ENCODE measurements around the gene PPFIA2.

PPFIA2 gene

DNA sequence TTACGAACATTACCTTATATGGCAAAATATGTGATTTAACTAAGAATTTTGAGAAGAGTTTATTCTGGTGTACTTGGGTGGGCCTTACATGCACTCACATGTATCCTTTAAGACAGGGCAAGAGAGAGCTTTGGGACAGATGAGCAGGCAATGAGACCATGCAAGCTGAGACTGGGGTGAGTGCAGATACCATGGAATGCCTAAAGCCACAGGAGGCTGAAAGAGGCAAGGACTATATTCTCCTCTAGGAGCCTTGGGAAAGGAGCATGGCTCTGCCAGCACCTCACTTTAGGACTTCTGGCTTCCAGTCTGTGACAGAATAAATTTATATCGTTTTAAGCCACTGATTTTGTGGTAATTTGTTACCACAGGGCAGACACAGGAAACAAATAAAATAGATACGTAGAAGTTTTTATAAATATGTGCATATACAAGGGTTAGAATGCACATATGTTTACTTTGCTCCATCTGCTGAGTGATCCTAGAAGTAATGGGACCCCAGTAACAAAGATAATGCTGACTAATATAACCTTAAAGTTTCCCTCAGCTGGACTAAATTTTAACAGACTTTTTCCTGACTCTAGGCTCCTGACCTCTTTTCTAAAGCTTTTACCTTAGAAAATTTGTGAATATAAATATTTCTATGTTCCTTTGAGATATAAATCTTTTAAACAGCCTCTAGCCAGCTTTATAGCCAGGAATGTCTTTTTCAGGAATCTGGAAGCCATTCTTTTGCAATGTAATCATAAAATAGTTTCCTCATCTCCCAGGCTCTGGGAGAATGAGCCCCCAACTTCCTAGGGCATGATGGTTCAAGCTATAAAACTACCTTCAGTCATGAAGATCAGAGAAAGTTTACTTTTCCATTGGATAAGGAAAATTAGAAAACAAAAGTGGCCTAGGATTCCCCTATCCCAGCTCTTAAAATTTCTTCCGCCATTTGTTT is 216.8 kb downstream of the PPFIA2 start:
- no peak for DNase-seq

DNA sequence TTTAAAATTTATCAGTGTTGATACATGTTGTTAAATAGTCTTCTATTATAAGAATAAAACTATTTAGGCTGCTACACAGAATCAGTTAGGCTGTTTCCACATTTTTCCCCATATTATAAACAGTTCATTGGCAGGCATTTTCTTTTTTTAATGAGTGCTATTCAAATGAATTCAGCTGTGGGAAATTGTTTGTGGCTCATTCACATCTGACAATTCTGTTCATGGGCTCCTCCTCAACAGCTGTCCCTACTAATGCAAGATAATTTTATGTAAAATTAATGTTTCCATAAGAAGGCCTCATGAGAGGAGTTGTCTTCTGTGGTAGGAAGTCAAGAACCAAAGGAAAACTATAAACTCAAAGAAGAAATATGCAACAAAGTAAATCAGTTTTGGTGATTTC is 218.0 kb downstream of the PPFIA2 start:
- no peak for DNase-seq

DNA sequence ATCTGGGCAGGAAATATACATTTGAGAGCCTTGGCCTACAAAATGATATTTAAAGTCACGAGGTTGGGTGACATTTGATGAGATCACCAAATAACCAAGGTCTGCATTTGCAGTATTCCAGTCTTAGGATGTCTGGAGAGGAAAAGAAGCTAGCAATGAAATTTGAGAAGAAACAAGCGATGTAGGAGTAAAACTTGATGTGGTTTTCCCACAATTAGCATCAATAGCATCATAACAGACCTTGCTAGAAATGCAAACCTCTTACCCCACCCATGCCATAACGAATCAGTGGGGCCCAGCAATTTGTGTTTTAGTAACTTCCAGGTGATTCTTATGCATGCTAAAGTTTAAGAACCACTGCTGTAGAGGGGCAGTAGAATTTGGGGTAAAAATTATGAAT is 219.9 kb downstream of the PPFIA2 start:
- DNase-seq = no peak

DNA sequence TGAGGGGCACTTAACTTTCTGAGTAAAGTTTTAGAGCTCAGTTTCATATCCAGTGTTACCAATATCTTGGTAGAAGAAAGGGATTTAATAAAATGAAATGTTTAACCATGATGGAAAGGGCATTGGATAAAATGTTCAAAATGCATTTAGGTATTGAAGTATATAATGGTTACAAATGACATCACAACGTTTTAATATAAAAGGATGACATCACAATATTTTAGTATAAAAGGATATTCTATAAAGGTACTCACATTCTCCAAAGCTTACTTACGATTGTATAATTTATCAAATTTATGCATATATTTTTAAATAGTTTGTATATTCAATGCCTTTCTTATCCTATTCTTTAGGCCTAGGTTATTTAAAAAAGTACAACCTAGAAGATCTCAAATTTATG is 226.1 kb downstream of the PPFIA2 start:
- no peak for DNase-seq

DNA sequence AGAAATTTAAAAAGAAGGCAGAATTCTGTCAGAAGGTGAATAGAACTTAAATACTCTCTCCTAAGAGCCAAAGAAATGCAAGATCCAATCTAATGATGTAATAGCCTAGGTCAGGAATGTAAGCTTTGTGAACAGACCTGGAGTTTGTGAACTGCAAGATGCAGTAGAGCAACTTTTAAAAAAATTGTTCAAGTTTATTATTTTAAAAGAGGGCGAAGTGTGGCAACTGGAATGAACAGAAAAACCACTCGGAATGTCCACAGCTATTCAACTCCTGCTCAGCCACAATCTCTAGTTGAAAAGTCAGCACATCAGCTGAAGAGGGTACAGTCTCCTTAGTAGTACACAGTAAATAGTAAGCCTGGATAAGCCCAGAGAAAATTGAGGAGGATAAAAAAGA is 228.8 kb downstream of the PPFIA2 start:
- no peak for DNase-seq

DNA sequence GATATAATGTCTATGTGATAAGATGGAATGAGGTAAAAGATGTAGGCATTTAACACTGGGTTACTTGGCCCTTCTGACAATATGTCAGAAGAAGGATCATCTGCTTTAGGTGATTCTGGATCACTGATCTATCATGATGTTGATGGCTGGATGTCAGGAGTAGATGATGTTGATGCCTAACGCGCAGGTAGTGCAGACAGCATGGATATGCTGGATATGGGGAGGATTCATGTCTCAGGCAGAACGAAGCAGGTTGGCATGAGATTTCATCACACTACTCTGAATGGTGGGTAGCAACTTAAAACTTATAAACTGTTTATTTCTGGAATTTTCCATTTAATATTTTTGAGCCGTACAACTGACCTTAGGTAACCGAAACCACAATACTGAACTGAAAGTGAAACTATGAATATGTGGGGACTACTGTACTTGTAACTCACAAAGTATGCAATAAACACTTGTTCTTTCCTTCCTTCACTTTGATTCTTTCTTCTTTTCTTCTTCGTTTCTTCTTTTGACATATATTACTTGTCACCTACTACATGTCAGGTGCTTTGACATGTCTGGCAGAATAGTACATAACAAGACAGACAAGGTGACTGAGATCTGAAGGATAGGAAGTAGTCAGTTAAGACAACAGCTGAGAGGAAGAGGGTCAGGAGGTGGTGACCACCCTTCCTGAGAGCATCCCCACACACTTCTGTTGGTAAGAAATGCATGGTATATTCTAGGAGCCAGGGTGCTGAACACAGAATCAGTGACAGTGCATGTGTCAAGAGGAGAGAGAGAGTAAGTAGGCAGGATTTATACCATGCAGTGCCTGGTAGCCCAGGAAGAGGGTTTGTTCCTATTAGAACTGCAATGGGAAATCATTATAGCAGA is 238.8 kb downstream of the PPFIA2 start:
- DNase-seq = no peak

DNA sequence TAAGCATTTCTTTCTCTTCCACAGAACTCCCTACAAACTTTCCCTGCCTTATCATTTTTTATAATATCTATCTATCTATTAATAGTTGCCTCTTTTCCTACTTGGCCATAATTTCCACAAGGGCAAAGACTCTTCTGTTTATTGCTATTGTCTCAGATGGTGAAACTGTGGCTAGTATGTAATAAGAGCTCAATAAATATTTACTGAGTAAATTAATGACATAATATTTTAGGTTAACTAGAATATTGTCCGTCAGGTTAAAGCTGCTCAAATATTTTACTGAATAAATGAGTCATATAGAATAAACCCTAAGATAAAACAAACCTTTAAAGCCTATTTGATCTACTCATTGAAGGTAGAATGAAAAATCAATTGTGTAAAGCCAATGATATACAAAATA is 240.5 kb downstream of the PPFIA2 start:
- DNase-seq = no peak

DNA sequence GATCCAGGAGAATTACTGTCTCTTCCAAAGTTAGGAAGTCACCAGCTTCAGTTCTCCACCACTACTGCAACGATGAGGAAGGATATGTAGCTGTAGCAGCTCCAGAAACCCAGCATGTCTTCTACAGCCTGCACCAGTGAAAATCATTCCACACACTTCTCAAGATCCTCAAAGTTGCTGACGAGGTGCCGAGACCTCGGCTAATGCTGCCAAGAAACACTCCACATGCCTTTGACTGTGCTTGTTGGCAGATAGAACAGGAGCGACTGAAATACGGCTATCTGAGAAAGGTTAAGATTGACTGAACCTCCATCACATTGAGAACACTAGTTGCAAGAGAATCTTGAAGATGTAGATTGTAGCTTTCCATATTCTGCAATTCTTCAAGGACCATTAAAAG is 241.9 kb downstream of the PPFIA2 start:
- no peak for DNase-seq

DNA sequence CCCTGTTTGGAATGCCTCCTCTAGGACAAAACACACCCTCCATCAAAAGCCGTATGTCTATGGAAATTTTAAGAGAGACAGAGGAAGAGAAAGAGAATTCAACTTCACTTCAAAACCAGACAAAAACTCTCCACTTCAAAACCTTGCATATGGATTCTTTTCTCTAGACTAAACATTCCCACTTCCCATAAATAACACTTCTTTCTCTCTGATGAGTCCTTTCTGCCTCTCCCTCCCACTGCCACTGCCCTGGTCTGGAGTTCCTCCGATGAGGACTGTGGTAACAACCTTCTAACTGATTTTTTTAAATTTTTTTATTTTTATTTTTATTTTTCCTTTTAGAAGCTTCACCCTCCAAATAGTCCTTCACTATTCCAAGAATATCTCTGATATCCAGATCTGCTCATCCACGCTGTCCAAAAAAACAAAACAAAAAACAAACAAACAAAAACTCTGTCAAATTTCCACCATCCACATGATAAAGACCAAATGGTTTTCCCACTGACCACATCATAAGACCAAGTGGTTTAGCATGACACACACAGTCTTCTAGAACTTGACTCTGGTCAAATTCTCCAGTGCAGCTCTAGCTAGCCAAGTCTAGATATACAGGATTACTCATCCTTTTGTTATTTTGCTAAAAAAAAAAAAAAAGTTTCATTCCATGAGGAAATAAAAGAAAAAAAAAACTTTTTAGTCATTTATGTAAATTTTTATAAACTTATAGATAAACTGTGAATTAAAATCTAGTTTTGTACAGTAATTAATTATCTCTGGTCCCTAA is 256.0 kb downstream of the PPFIA2 start:
- DNase-seq = no peak

DNA sequence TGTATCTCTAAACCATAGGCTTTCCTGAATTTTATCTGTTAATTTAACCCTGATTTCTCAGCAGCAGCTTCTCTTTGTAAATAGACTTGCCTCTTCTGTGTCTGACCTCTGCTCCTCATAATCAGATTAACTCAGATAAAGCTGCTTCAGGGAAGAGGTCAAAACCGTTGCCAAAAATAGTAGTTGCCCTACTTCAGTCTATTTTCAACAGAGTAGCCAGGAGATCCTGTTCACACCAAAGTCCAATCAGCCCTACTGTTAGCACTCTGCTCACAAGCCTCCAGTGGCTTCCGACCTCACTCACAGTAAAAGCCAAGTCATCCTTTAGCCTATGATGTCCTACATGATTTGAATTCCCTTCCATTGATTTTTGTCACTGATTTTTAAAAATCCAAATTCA is 258.4 kb downstream of the PPFIA2 start:
- DNase-seq = no peak

DNA sequence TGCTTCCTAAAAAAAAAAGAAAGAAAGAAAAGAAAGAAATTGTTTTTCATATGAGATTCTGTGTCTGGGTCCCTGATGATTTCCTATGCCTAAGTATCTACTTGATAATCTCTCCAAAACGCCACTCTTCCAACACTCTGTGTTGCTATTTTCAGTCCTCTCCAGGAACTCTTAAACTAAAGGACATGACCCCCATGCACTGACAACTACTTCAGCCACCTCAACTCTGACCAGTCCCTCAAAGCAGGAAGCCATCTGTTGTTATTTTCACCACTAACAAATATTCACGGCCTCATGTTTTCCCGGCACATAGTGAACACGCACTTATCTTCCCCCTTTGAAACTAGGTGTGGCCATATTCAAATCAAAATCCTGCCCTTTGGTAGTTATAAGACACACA is 259.3 kb downstream of the PPFIA2 start:
- DNase-seq = no peak

DNA sequence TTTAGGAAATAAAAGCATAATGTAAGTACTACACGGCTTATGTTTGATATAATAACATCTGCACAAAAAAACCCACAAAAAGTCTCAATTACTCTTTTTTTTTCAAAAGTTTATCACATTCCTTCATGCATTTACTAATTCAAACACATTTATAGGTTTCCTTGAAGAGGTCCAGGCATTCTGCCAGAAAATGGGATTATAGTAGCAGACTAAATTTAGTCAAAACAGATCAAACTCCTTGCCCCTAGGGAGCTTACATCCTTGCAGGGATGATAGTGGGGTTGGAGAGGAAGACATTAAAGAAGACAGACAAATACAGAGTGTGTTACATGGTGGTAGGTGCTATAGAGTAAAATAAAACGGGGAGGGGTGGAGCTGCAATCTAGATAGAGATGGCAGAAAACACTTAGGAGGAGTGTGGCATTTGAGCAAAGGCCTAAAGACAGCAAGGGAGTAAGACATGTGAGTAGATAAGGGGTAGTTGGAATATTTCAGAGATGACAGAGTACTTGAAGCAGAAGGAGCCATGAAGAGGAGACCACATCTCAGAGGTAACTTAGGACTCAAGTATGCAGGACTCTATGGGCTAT is 266.9 kb downstream of the PPFIA2 start:
- no peak for DNase-seq

DNA sequence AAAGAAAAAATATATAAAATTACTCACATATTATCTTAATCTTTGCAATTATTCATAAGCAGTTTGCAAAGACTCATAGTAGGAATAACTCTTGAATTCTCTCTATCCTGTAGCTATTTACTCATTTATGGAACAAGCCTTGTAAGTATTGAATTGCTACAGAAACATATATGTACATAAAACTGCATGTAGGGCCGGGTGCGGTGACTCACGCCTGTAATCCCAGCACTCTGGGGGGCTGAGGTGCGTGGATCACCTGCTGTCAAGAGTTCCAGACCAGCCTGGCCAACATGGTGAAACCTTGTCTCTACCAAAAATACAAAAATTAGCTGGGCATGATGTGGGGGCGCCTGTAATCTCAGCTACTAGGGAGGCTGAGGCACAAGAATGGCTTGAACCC is 286.2 kb downstream of the PPFIA2 start:
- DNase-seq = no peak

DNA sequence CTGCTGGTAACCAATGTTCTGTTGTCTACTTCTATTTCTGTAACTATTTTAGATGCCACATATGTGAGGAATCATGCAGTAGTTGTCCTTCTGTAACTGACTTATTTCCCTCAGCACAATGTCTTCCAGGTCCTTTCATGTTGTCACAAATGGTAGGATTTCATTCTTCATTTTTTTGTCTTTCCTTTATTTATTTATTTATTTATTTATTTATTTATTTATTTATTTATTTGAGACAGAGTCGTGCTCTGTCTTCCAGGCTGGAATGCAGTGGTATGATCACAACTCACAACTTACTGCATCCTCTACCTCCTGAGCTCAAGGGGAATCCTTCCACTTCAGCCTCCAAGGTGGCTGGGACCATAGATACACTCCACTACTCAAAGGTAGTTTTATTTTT is 288.2 kb downstream of the PPFIA2 start:
- no peak for DNase-seq

DNA sequence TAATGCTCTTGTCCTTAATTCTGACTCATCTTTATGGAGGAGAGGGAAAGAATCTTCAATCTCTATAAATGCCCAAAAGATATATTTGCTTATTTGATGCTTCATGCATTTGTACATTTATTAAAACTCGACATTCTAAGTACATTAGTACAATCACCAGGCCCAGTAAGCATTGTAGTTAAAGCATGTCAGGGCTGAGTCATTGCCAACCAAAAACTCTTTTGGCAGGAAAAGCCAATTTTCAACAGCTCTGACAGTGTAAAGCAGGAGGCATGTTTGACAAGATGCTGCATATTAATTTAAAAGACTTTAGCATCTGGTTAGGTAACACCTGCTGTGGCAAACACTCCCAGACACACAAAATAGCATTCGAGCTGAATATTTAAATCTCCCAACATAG is 290.9 kb downstream of the PPFIA2 start:
- DNase-seq = no peak

DNA sequence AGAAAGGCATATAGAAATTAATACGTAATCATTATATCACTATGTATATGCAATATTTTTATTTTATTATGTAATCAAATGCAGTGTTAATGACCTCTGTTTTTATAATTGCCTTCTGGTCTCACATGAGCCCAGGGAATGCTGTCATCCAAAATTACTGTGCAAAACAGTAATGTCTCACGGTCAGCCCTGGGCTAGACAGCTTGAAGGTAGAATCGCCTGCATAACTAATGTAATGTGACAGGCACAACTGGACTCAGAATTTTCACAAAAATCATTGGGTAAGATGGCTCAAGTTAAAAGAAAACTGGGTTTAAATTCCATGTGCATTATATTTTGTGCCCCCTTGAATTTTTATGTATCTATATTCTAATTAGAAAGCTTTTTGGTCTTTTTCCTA is 293.3 kb downstream of the PPFIA2 start:
- no peak for DNase-seq

DNA sequence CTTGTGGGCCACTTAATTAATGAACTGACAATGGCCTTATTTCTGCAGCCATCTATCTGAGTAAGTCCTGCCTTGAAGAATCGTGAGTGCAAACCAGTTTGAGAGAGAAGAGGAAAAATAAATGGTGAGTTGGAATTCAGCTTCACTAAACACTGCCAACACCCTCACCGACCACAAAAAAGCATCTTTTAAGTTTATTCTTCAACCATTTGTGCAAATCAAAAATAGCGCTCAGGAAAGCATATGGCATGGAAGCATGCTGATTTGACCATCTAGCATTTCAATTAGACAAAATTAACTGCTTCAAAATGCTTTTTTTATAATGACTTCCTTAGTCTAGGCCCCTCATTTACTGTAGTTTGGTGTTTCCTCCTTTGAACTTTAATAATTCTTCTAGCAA is 294.0 kb downstream of the PPFIA2 start:
- no peak for DNase-seq

DNA sequence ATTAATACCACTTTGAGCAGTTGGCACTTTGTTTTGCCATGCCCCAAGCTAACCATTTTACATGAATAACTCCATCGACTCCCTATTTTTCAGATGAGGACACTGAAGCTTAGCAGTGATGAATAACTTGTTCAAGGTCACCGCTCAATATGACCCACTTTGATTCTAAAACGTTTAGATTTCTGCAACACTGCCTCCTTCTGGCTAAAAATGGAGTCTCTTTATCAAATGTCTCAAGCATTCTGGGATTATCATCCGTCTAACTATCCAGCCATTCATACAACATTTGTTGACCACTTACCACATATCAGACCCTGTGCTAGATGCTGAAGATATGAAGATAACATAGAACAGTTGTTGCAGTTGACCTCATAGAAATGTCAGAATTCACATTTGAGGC is 298.0 kb downstream of the PPFIA2 start:
- no peak for DNase-seq

DNA sequence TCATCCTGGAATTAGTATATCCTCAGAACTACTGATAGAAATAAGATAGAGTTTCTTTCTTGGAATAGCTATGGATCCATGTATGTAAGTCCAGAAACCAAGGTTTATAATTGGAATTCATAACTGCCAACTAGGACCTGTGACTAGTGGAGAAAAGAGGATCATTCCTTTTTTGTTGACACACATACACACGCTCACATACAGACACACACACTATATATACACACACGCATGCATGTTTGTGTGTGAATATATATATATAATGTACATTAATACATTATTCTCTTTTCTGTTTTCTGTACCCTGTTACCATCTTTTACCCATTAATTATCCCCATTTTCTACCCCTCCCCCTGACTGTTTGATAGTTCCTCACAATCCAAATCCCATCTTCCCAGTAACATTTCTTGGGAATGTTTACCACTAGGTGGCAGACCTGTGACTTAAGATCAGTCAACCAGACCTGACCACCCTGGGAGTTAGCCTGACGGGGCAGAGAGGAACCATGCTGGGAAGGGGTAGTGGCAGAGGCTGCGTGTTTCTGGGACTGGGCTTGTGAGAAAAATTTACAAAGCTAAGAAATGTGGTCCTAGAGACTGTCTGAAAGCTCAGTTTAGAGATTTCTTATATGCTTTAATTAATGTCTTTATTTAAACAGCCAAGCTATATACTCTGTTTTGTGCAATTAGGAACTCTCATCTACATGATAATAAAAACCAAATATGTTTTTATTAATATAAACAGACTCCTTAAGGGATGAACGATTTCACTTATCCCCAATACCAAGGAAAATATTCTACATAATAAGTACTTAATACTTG is 308.0 kb downstream of the PPFIA2 start:
- no peak for DNase-seq

DNA sequence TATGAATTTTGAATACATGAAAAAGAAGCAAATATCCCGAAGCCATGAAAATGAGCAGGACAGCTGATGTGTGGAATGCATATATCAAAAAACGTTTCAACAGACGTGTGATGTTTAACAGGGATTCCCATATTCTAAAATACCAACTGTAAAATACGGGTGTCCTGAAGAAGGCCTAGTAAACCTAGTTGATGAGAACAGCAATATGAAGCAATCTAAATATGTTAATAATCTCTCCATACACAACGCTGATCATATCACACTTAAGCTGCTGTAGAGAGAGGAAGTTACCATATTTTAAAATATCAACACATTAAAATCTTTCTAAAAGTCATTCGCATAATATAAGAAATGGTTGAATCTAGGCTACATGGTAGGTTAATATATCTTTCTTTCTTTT is 317.5 kb downstream of the PPFIA2 start:
- DNase-seq = no peak

DNA sequence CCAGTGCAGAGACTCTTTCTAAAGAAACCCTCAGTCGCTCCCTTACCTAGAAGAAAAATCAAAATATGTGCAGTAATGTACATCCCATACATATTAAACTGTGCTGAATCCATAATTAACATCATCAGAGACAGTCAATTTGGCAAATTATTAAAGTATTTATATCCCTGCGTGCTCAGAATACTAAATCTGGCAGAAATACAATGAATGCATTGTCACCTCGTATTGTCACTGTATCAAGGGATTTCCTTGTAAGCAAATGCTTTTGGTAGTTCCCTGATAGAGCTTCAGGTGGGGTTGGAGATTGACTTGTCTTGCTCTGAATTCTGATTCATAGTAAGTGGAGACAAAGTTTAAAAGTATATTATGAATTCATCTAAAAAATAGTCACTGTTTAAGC is 319.1 kb downstream of the PPFIA2 start:
- DNase-seq = no peak

DNA sequence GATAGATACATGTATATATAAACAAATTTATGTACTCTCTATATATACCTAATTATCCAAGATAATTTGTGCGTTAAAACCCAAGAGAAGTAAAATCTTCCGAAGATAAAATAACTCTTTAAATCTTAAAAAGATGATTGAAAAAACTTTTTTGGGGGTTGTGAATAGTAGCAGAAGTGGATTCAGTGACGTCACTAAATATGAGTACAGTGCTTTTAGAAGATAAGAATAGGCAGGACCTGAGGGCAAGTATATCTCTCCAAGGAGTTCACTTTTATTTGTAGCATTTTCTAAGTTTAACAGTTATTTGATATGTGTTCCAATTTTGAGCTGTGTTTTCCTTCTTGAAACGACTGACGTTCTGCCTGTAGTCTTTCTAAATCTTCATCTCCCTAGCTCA is 319.8 kb downstream of the PPFIA2 start:
- DNase-seq = no peak
